HCT116 (cell line): ENCODE data around the gene ITGA7. TPM values are rescaled to one million over a fixed set of nuclear protein-coding genes. Genes with fewer than 3 reads are reported as not detected.

Source experiments
- ATAC-seq: fragments of 200-7000 bp; cut with Tn5 transposase; 2 replicates; pipeline ENCODE4 v1.9.1; 2020; ENCODE audit warnings: mild to moderate bottlenecking, moderate library complexity
- BruUV-seq: library from RNA; stranded (reverse); fragments of 400-500 nt; replicated peaks from 2 replicates; lab custom pipeline; 2021; lab: Mats Ljungman, UMichigan
- CTCF ChIA-PET: fragments of 300-600 bp; sonication (Branson Sonifier 250); formaldehyde crosslinking; loops from one replicate; lab custom pipeline; 2021; ENCODE audit warnings: antibody characterized with exemption; lab: Charles Lee
- POLR2A ChIA-PET: fragments of 300-600, 350-600 bp; sonication (Branson Sonifier 250); formaldehyde crosslinking; loops from one replicate; lab custom pipeline; 2021; ENCODE audit warnings: antibody characterized with exemption; lab: Charles Lee
- RAD21 ChIA-PET, 2 experiments: fragments of 300-600 bp; sonication (Branson Sonifier 250); formaldehyde crosslinking; loops; one replicate each; lab custom pipeline; 2023; ENCODE audit warnings: low total read pairs in 2 of 2; ENCODE audit not compliant: uncharacterized antibody in 2 of 2, unreplicated experiment in 2 of 2, low non-redundant PET in 1 of 2; lab: Charles Lee
- DNase-seq: peaks from one replicate; pipeline ENCODE4 v3.0.0-alpha.2; 2010; ENCODE audit warnings: low read depth, low spot score
- H2AFZ ChIP-seq: fragments of 200-600 bp; shearing (Covaris generic), sonication (generic); 2 replicates; pipeline ENCODE4 v1.6.1; 2017; ENCODE audit warnings: low read depth, mixed run types, mixed read lengths, antibody characterized with exemption, low read length; ENCODE audit not compliant: poor library complexity, severe bottlenecking
- H3K27ac ChIP-seq: 2 replicates; pipeline ENCODE4 v1.5.1; 2012; ENCODE audit warnings: low read depth, low read length
- H3K27me3 ChIP-seq: fragments of 200-600 bp; sonication (generic); 2 replicates; pipeline ENCODE4 v1.6.1; 2016; ENCODE audit warnings: mixed run types, low read length, mixed read lengths; ENCODE audit not compliant: insufficient read depth
- H3K36me3 ChIP-seq, 2 experiments: fragments of 200-500 bp in 1 of 2; fragments of 200-600 bp in 1 of 2; sonication (Bioruptor generic) in 1 of 2; sonication (generic) in 1 of 2; 2 replicates each; pipeline versions ENCODE4 v1.5.1 to v1.6.1; 2014 to 2016; ENCODE audit warnings: low read length in 2 of 2, inconsistent platforms in 1 of 2, mixed read lengths in 1 of 2, mixed run types in 1 of 2; ENCODE audit not compliant: insufficient read depth in 2 of 2, control insufficient read depth in 1 of 2
- H3K4me1 ChIP-seq, 2 experiments: fragments of 200-600 bp in 1 of 2; sonication (generic) in 1 of 2; 2 replicates each; pipeline versions ENCODE4 v1.5.1 to v1.6.1; 2012 to 2017; ENCODE audit warnings: low read length in 2 of 2, inconsistent platforms in 1 of 2, mild to moderate bottlenecking in 1 of 2, mixed read lengths in 1 of 2, mixed run types in 1 of 2, moderate library complexity in 1 of 2; ENCODE audit not compliant: insufficient read depth in 2 of 2, control insufficient read depth in 1 of 2
- H3K4me2 ChIP-seq: fragments of 200-600 bp; sonication (generic); 2 replicates; pipeline ENCODE4 v1.6.1; 2017; ENCODE audit warnings: mixed run types, low read length, mixed read lengths
- H3K4me3 ChIP-seq, 2 experiments: fragments of 200-600 bp in 1 of 2; sonication (generic) in 1 of 2; replicated peaks in 1 of 2; 2 replicates each; pipeline ENCODE4 v1.5.1; 2011 to 2016; ENCODE audit warnings: low read length in 2 of 2, control low read depth in 1 of 2, low read depth in 1 of 2, mild to moderate bottlenecking in 1 of 2, mixed read lengths in 1 of 2, mixed run types in 1 of 2
- H3K79me2 ChIP-seq: fragments of 200-600 bp; sonication (generic); 2 replicates; pipeline ENCODE4 v1.6.1; 2017; ENCODE audit warnings: mild to moderate bottlenecking, mixed run types, low read length, moderate library complexity, mixed read lengths; ENCODE audit not compliant: insufficient read depth
- H3K9ac ChIP-seq: fragments of 200-600 bp; sonication (generic); 2 replicates; pipeline ENCODE4 v1.6.1; 2016; ENCODE audit warnings: low read length, mixed read lengths
- H3K9me2 ChIP-seq: fragments of 200-600 bp; sonication (generic), shearing (Covaris generic); 2 replicates; pipeline ENCODE4 v1.6.1; 2017; ENCODE audit warnings: mixed run types, mild to moderate bottlenecking, moderate library complexity; ENCODE audit not compliant: insufficient read depth
- H3K9me3 ChIP-seq, 2 experiments: fragments of 200-500 bp in 1 of 2; fragments of 200-600 bp in 1 of 2; sonication (Bioruptor generic) in 1 of 2; sonication (generic) in 1 of 2; 2 replicates each; pipeline ENCODE4 v1.6.1; 2014 to 2017; ENCODE audit warnings: low read length in 2 of 2, mixed read lengths in 2 of 2, inconsistent platforms in 1 of 2, low read depth in 1 of 2, mild to moderate bottlenecking in 1 of 2, mixed run types in 1 of 2, moderate library complexity in 1 of 2; ENCODE audit not compliant: control insufficient read depth in 1 of 2, insufficient read depth in 1 of 2
- H4K20me1 ChIP-seq: fragments of 200-600 bp; sonication (generic), shearing (Covaris generic); 2 replicates; pipeline ENCODE4 v1.6.1; 2017; ENCODE audit warnings: mixed run types, mild to moderate bottlenecking, moderate library complexity; ENCODE audit not compliant: insufficient read depth
- CBX3 ChIP-seq: IDR thresholded peaks from 2 replicates; pipeline ENCODE4 v1.6.1; 2012; ENCODE audit warnings: low read depth
- CEBPB ChIP-seq: IDR thresholded peaks from 2 replicates; pipeline ENCODE4 v1.6.1; 2012; ENCODE audit warnings: low read depth
- EGR1 ChIP-seq: IDR thresholded peaks from 2 replicates; pipeline ENCODE4 v1.6.1; 2012; ENCODE audit warnings: low read depth
- FOSL1 ChIP-seq: IDR thresholded peaks from 2 replicates; pipeline ENCODE4 v1.6.1; 2012; ENCODE audit warnings: low read depth
- JUND ChIP-seq: IDR thresholded peaks from 2 replicates; pipeline ENCODE4 v1.6.1; 2012
- RAD21 ChIP-seq: IDR thresholded peaks from 2 replicates; pipeline ENCODE4 v1.6.1; 2012; ENCODE audit warnings: low read depth, mild to moderate bottlenecking
- SRF ChIP-seq: IDR thresholded peaks from 2 replicates; pipeline ENCODE4 v1.6.1; 2012; ENCODE audit warnings: low read depth
- ZFX ChIP-seq: fragments of 450-650 bp; IDR thresholded peaks from 2 replicates; pipeline ENCODE4 v1.6.1; 2017
- ZNF274 ChIP-seq: fragments of 200-500 bp; sonication (Bioruptor generic); IDR thresholded peaks from 2 replicates; pipeline ENCODE4 v1.6.1; 2014; ENCODE audit warnings: mild to moderate bottlenecking, low read depth, low read length, inconsistent platforms
- intact Hi-C: fragments of 100-400 bp; cut with micrococcal nuclease; formaldehyde crosslinking; loops from 2 replicates; pipeline ENCODE4 v1.10.0; 2022
- total RNA-seq: library from RNA; stranded (reverse); gene quantifications from one replicate; pipeline ENCODE4 v1.2.1, GENCODE V29; 2021; ENCODE audit not compliant: unreplicated experiment
- TF ChIP-seq, protein P1 (sequence below): IDR thresholded peaks from 2 replicates; pipeline ENCODE4 v1.6.1; 2012; ENCODE audit warnings: low read depth
- TF ChIP-seq, protein P2 (sequence below): IDR thresholded peaks from 2 replicates; pipeline ENCODE4 v1.6.1; 2012

Gene ITGA7
- total RNA-seq, 1 experiment from 2014 or later, result 17.8 TPM

DNA sequence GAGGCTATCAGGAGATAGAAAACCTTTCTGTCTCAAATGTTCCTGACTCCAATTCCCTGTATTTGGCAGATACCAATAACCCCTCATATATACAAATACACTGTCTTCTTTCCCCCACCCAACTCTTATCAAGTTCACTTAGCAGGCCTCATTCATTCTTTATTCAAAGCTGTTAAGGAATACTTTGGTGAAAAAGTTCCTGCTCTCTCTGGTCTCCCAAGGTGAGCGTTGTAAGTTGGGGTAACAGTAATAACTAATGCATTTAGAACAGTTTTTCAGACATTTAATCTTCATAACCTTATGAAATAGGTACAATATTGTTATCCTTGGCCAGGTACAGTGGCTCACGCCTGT, 31.3 kb upstream of the ITGA7 start:
- no peak for DNase-seq
- ChIA-PET POLR2A (interaction anchor here (0.9 to 3.8 kb wide), 10 partner anchors 9 to 451 kb away, joined by 3 to 24 read pairs (median 6); partner anchors contain the start of genes CD63, DNAJC14, ESYT1 and ORMDL2), RAD21 (interaction anchor here (0.8 to 1.6 kb wide), 8 partner anchors 9 to 301 kb away, joined by 3 to 7 read pairs (median 4); partner anchors contain the start of genes CD63 (in 1 of the 2) and RAB5B (in 1 of the 2))

More for the DNA sequence above, 31.3 kb upstream of the ITGA7 start:
- no peaks in the 10 kb centered on the region for H3K9me3 ChIP-seq
- peak overlapping the region; percentile 99 for H2AFZ ChIP-seq
- ATAC-seq, result no peak
- no peaks in the 10 kb centered on the region for H3K36me3 ChIP-seq
- peaks cover under 1% of the 10 kb centered on the region; the same call in 1 of the 2 replicates for H3K79me2 ChIP-seq
- CTCF ChIA-PET, result interaction anchor here (0.5 to 3.6 kb wide), 41 partner anchors 10 to 990 kb away, joined by 3 to 49 read pairs (median 6); partner anchors contain the start of genes CD63, DNAJC14, ERBB3 and ORMDL2
- no TSS peak for BruUV-seq
- peak overlapping the region; percentile 57; the same call in 1 of the 2 replicates for H3K9ac ChIP-seq
- peaks cover 13 to 43% of the 10 kb centered on the region in 2 experiments for H3K4me1 ChIP-seq
- H4K20me1 ChIP-seq, result no peaks in the 10 kb centered on the region
- intact Hi-C loops, result loop anchor here (1.0 to 10.0 kb wide), 4 partner anchors 58 to 376 kb away; partner anchors contain the start of genes RPL41, RPS26 and ZC3H10
- no peak overlapping the region; the same call in 1 of the 2 replicates for H3K27ac ChIP-seq
- peak overlapping the region; percentile 88 for H3K4me2 ChIP-seq
- H3K4me3 ChIP-seq, result peak overlapping the region in 1 of 2 experiments; percentile 63; a peak in 3 of 4 replicates
- H3K27me3 ChIP-seq, result no peaks in the 10 kb centered on the region
- TF ChIP-seq ZFX, result no peak
- no peak for TF ChIP-seq RAD21
- TF ChIP-seq CBX3, result no peak
- no peak for TF ChIP-seq FOSL1
- TF ChIP-seq, protein P1, sequence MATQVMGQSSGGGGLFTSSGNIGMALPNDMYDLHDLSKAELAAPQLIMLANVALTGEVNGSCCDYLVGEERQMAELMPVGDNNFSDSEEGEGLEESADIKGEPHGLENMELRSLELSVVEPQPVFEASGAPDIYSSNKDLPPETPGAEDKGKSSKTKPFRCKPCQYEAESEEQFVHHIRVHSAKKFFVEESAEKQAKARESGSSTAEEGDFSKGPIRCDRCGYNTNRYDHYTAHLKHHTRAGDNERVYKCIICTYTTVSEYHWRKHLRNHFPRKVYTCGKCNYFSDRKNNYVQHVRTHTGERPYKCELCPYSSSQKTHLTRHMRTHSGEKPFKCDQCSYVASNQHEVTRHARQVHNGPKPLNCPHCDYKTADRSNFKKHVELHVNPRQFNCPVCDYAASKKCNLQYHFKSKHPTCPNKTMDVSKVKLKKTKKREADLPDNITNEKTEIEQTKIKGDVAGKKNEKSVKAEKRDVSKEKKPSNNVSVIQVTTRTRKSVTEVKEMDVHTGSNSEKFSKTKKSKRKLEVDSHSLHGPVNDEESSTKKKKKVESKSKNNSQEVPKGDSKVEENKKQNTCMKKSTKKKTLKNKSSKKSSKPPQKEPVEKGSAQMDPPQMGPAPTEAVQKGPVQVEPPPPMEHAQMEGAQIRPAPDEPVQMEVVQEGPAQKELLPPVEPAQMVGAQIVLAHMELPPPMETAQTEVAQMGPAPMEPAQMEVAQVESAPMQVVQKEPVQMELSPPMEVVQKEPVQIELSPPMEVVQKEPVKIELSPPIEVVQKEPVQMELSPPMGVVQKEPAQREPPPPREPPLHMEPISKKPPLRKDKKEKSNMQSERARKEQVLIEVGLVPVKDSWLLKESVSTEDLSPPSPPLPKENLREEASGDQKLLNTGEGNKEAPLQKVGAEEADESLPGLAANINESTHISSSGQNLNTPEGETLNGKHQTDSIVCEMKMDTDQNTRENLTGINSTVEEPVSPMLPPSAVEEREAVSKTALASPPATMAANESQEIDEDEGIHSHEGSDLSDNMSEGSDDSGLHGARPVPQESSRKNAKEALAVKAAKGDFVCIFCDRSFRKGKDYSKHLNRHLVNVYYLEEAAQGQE, result no peak
- TF ChIP-seq SRF, result no peak
- no peak for TF ChIP-seq JUND
- no peak for TF ChIP-seq EGR1
- no peak for TF ChIP-seq ZNF274
- TF ChIP-seq, protein P2, sequence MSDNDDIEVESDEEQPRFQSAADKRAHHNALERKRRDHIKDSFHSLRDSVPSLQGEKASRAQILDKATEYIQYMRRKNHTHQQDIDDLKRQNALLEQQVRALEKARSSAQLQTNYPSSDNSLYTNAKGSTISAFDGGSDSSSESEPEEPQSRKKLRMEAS, result no peak
- no peak for TF ChIP-seq CEBPB
- H3K9me2 ChIP-seq, result no peaks in the 10 kb centered on the region
